HG02759 (cell line): Measurements from ENCODE around the gene ZNF664.
A peak's percentile ranks its signal among the peaks of the same experiment; 100 is the strongest.

Experiments used
- ATAC-seq: cut with Tn5 transposase; IDR thresholded peaks from one replicate; pipeline ENCODE4 v1.9.1; 2021; ENCODE audit warnings: mild to moderate bottlenecking, moderate library complexity; ENCODE audit not compliant: unreplicated experiment

The ZNF664 gene

GRCh38 chr12:123957196-123957595, 15.8 kb upstream of the ZNF664 start:
- no peak for ATAC-seq

GRCh38 chr12:123958462-123958861, 14.6 kb upstream of the ZNF664 start:
- no peak for ATAC-seq

- ATAC-seq, result no peak
These were observed 14.1 kb upstream of the ZNF664 start for GRCh38 chr12:123958876-123959275.

- no peak for ATAC-seq
These were observed 12.8 kb upstream of the ZNF664 start for GRCh38 chr12:123960029-123960735.

- no peak for ATAC-seq
These were observed 12.2 kb upstream of the ZNF664 start for GRCh38 chr12:123960856-123961255.

- no peak for ATAC-seq
These were observed 11.2 kb upstream of the ZNF664 start for GRCh38 chr12:123961585-123962345.

GRCh38 chr12:123962513-123962912, 10.5 kb upstream of the ZNF664 start:
- no peak for ATAC-seq

- ATAC-seq, result no peak
These were observed 9.2 kb upstream of the ZNF664 start for GRCh38 chr12:123963821-123964220.

- no peak for ATAC-seq
These were observed 7.6 kb upstream of the ZNF664 start for GRCh38 chr12:123965382-123965781.

GRCh38 chr12:123966596-123966995, 6.4 kb upstream of the ZNF664 start:
- no peak for ATAC-seq

GRCh38 chr12:123967121-123967586, 5.9 kb upstream of the ZNF664 start:
- no peak for ATAC-seq

GRCh38 chr12:123971449-123971769, 1.6 kb upstream of the ZNF664 start:
- no peak for ATAC-seq

GRCh38 chr12:123971770-123972456, 1.1 kb upstream of the ZNF664 start:
- ATAC-seq, result peak; percentile 4

- ATAC-seq, result peak; percentile 4
These were observed 732 bp downstream of the ZNF664 start for GRCh38 chr12:123973552-123974341.

- ATAC-seq, result no peak
These were observed 3.3 kb downstream of the ZNF664 start for GRCh38 chr12:123976227-123976826.

GRCh38 chr12:123979566-123979965, 6.6 kb downstream of the ZNF664 start:
- no peak for ATAC-seq

GRCh38 chr12:123982269-123982668, 9.3 kb downstream of the ZNF664 start:
- ATAC-seq, result no peak

- ATAC-seq, result no peak
These were observed 10.9 kb downstream of the ZNF664 start for GRCh38 chr12:123983822-123984485.

- ATAC-seq, result no peak
These were observed 11.9 kb downstream of the ZNF664 start for GRCh38 chr12:123984903-123985302.

- no peak for ATAC-seq
These were observed 13.5 kb downstream of the ZNF664 start for GRCh38 chr12:123986374-123986965.
